ENCODE data around the gene COL13A1.

COL13A1 gene

DNA sequence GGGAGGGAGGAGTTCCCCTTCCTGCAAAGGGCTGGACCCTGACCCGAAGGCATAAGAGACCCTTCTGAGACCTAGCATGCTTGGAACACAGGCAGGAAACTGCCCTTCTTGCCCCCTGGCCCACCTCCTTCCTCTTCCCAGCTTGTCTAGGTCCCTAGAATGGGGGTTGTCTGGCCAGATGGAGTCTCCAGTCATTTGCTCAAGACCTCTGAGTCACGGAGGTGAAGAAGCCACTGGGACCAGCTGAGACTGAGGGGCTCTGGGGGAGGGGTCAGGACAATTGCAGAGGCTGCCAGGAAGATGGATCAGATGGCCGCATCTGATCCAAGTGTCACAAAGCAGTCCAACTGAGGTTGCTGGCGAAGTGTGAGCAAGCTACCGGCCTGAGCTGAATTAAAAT is 46.2 kb downstream of the COL13A1 start:
- DNase-seq, result no peak

GRCh38 chr10:69848454-69848853 is 46.7 kb downstream of the COL13A1 start:
- no peak for DNase-seq

DNA sequence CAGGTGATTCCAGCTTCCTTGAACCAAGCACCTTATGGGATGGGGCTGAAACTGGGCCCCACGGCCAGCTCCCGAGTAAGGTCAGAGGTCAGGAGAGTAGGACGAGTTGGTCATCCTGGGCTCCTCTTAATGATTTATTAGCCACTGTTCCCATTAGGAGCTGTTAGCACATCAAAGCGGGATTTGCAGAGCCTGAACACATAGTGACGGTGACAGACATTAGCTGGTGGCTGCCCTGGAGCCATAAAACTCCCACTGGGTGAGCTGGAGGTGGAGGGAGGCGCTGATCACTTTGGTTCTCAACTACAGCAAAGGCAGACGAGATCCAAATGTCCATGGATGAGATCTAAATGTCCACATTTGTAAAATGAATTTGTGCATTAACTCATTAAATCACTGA is 48.1 kb downstream of the COL13A1 start:
- DNase-seq, result no peak

DNA sequence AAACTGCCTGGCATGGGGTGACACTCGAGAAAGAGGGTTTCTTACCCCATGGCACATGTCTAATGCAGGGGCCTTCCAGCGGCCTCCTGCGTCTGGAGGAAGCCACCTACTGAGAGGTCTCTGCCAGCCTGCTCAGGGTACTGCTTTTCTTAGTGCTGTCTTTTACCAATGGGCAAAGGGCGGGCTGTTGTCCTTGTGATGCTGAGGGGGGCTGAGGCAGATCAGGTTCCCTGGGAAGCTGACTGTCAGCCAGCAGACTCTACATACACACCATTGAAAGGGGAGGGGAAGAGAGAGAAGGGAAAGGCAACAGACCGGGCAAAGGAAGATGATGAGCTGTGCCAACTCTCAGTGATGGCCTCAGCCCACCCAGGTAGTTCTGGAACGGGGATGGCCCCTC is 48.7 kb downstream of the COL13A1 start:
- no peak for DNase-seq

GRCh38 chr10:69851306-69851705 is 49.6 kb downstream of the COL13A1 start:
- DNase-seq, result no peak

DNA sequence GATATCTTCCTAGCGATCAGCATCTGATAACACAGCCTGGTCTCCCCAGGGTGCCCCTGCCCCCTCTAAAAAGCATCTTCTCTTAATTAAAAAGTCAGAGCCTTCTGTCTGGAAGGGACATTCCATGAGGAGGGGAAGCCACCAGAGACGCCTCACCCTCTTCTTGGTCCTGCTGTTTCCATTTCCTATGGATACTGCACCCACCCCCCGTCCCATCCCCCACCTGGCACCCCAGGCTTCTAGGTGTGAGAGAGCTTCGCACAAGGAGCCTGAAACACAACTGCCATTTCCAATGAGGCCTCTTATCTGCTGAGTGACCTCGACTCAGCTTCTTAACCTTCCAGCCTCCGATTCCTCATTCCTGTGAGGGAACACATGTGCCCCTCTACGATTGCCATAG is 51.4 kb downstream of the COL13A1 start:
- DNase-seq, result no peak

DNA sequence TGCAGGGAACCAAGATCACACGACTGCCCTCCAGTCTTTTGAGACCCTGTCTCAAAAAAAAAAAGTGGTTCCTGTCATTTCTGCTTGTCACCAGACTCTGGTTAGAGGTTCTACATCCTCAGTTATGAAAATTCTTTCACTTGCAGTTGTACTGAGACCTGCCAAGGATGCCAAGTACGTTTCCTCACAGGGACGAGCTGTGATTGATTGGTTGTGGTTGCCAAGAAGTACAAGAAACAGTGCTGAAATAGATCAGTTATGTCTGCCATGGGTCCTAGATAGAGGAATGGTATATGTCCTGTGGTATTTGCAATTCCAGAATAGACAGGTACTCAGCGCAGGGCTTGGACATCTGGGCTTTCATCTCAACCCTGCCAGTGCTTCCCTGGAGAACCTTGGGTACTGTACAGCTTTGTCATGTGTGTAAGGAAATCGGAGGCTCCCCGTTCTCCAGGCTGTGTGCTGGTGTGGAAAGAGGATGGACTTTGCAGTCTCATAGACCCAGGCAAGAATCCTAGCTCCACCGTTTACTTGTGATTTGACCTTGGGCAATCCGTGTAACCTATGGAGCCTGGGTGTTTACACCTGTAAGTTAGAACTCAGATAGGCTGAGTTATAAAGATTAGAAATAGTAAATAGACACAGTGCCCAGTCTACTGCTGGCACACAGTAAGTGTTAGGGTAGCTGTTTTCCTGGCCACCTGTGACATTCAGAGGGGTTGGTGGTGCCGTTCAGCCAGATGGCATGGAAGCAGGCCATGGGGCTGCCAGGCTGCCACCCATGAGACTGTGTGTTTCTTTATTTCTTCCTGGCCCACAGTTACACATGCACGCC is 53.0 kb downstream of the COL13A1 start:
- DNase-seq, result no peak

DNA sequence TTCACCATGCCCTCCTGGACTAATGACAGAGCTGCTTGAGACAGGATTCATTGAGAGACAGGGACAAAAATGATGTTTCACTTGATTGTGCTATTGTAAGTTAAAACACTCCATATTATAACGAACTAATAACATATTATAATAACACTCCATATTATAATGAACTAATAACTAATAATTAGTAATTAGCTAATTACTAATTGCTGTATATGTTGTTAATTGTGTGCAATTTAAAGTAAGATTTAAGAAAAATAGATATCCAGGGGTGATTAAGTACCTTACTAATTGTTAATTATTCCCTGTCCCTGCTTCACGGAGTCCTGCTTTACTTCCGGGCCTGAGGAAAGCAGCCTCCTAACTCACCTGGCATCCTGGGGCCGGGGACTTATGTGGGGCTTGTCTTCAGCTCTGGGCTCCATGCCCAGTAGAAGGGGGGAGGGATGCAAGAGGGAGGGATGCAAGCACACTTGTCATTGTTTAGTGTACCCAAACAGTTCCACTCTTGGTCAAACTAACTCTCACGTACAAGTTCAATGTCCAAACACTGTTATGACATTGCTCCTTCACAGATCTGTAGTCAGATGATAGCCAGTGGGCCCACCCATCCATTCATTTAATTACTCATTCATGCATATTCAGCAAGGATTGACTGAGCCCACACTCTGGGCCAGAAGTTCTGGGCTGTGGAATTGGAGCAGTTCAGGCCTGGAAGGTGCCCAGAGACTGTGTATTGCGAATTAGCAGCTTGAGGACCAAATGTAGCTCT is 53.8 kb downstream of the COL13A1 start:
- no peak for DNase-seq

GRCh38 chr10:69856601-69857166 is 55.0 kb downstream of the COL13A1 start:
- no peak for DNase-seq

- no peak for DNase-seq
Observed at GRCh38 chr10:69858201-69858600, 56.5 kb downstream of the COL13A1 start.

DNA sequence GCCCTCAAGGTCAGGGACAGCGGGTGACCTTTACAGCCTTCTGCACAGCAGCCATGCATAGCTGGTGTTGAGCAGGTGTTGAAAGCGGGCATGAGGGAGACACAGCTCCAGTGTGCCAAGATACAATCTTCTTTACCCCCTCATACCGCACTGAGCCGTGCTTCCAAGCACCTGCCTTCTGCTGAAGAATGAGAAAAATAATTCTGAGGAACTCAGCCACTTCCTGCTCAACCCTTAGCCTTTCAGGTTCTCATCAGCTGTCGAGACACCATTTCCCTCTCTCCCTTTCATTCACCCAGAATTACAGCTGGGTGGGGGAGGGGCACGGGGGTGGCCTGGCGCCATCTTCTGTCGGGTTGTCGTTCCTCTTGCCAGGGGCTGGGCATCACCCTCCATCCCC is 58.6 kb downstream of the COL13A1 start:
- no peak for DNase-seq

GRCh38 chr10:69861251-69862240 is 59.8 kb downstream of the COL13A1 start:
- no peak for DNase-seq

GRCh38 chr10:69862882-69863530 is 61.3 kb downstream of the COL13A1 start:
- DNase-seq, result no peak

DNA sequence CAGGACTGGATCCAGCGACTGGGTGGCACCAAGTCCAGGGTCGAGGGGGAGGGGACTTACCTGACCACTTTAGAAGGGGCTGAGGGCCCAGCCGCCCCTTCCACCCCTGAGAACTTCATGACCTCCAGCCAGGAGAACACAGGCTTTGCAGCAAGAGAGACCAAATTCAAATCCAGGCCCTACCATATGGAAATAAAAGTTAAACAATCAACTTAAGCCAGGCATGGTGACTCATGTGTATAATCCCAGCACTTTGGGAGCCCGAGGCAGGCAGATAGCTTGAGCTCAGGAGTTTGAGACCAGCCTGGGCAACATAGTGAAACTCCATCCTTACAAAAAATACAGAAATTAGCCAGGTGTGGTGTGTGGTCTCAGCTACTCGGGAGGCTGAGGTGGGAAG is 61.9 kb downstream of the COL13A1 start:
- DNase-seq, result no peak

- no peak for DNase-seq
Observed at GRCh38 chr10:69864321-69864720, 62.6 kb downstream of the COL13A1 start.

- DNase-seq, result no peak
Observed at GRCh38 chr10:69865450-69865849, 63.7 kb downstream of the COL13A1 start.

DNA sequence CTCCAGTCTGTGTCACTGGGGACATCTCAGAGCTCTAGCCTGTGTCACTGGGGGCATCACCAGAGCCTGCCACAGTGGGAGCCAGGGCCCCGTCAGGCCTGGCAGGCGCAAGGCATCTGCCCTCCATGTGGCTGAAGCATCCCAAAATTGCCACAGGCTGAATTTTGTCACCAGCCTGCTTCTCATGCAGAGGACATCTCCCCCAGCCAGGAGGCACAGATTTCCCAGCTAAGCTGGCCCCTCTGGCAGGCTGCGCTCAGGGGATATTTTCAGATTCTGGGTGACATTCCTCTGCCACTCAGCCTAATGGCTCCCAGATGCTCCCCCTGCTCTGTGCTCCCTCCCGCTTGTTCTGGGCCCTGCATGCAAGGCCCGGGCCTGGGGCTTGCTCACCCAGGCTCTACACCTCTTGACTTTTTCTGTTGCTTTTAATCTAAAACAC is 64.6 kb downstream of the COL13A1 start:
- no peak for DNase-seq

DNA sequence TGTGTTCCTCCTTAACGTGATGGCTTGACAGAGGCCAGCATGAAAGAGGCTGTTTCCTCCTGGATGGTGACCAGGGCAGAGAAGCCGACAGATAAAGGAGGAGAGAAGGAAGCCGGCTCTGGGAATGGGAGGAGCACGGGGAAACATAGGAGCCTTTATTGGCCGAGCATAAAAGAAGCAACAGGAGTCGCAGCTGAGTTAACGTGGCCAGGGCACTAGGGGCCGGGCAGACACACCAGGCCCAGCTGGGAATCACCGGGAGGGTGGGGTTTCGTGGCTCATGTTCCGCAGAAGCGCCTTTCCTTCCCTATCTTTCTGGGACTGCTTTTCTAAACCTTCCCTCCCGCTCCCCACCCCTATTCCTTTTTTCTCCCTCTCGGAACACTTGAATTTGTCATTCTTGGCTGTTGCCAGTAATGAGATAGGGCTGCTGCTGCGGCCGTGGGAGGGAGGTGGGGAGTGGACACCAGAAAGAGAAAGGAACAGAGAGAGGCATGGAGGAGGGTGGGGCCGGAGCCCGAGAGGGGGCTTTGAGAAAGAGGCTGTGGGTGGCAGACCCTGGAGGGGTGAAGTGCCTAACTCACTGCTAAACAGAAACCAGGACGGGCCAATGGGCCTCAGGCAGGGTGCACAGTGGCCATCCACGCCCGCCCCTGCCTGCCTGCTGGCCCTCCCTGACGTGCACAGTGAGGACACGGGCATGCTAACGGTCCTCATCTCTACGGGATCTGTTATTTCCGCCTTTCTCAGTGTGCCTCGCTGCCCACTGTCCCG is 65.2 kb downstream of the COL13A1 start:
- DNase-seq, result no peak

GRCh38 chr10:69867699-69868558 is 66.2 kb downstream of the COL13A1 start:
- no peak for DNase-seq

- no peak for DNase-seq
Observed at GRCh38 chr10:69868821-69869220, 67.1 kb downstream of the COL13A1 start.
